Fibroblast of lung (primary cell): Measurements from ENCODE around the gene AQP12B.

ENCODE experiments used
- EZH2 ChIP-seq: IDR thresholded peaks from 2 replicates; pipeline ENCODE4 v1.5.1; 2012; ENCODE audit warnings: low read length, control low read depth, mild to moderate bottlenecking; ENCODE audit errors: missing control alignments
- TF ChIP-seq, protein P1 (sequence below), 2 donors: IDR thresholded peaks in 1 of 2; conservative IDR thresholded peaks in 1 of 2; 1 replicate in 1 of 2; 2 replicates in 1 of 2; pipeline ENCODE4 v1.5.1; 2011 to 2012; ENCODE audit warnings: low read length in 2 of 2, control low read depth in 1 of 2, inconsistent platforms in 1 of 2, low read depth in 1 of 2, mild to moderate bottlenecking in 1 of 2

DNA sequence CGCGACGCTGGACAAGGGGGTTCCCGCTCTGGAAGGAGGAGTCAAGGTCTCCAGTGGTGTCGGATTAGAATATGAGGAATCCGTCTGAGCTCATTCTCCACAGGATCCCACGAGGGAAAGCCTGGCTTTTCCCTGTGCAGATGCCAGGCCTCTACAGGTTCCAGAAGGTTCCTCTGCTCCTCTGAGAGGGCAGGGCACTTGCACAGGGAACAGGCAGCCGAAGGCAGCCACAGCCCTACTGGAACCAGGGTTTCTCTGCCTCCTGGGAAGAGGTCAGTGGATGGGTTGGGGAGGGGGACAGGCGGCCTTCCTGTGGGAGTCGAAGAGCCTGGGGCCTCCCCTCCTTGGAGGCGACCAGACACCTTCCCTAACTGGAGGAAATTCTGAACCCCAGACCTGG, 7.3 kb upstream of the AQP12B start:
- no peak for TF ChIP-seq EZH2
- TF ChIP-seq, protein P1, sequence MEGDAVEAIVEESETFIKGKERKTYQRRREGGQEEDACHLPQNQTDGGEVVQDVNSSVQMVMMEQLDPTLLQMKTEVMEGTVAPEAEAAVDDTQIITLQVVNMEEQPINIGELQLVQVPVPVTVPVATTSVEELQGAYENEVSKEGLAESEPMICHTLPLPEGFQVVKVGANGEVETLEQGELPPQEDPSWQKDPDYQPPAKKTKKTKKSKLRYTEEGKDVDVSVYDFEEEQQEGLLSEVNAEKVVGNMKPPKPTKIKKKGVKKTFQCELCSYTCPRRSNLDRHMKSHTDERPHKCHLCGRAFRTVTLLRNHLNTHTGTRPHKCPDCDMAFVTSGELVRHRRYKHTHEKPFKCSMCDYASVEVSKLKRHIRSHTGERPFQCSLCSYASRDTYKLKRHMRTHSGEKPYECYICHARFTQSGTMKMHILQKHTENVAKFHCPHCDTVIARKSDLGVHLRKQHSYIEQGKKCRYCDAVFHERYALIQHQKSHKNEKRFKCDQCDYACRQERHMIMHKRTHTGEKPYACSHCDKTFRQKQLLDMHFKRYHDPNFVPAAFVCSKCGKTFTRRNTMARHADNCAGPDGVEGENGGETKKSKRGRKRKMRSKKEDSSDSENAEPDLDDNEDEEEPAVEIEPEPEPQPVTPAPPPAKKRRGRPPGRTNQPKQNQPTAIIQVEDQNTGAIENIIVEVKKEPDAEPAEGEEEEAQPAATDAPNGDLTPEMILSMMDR (conservative IDR thresholded peaks at IDR 0.05 in 1 of 2, IDR thresholded peaks at IDR 0.05 in 1 of 2; ENCODE audit: low read depth in 1 of 2, low read length in 2 of 2) = no peak
